ENCODE results near the gene NPY. TPM values are rescaled to one million over a fixed set of nuclear protein-coding genes. Genes with fewer than 3 reads are reported as not detected.
"Not testable (repeated sequence)": the region's sequence is repeated elsewhere in the genome, so short reads cannot be mapped to it uniquely, and the experiment has no call there.

NPY gene
- total RNA-seq, 4 donors from 2014 or later, result not detected

- TF ChIP-seq POLR2AphosphoS5 (IDR thresholded peaks at IDR 0.05) (no peak), CTCF (IDR thresholded peaks at IDR 0.05) (no peak), EP300 (IDR thresholded peaks at IDR 0.05; ENCODE audit: low read depth) (no peak), POLR2A (IDR thresholded peaks at IDR 0.05) (no peak)
- no peaks in the 10 kb centered on the region for H3K27me3 ChIP-seq
- in situ Hi-C loops (cut with MboI; ENCODE audit: low pct_ligation_motif_present in 1 of 4, low pct_unique_long_range_greater_than_20kb in 1 of 4, low sequenced_read_pairs in 3 of 4), result no loop called here
Observed at GRCh38 chr7:24245362-24245761, 38.6 kb upstream of the NPY start.

GRCh38 chr7:24249266-24249665, 34.7 kb upstream of the NPY start:
- no peaks in the 10 kb centered on the region for H3K27me3 ChIP-seq
- H3K4me1 ChIP-seq, result no peaks in the 10 kb centered on the region
- in situ Hi-C loops (cut with MboI; ENCODE audit: low pct_ligation_motif_present in 1 of 4, low pct_unique_long_range_greater_than_20kb in 1 of 4, low sequenced_read_pairs in 3 of 4) (no loop called here), intact Hi-C loops (cut with DNase I; ENCODE audit: low total_unique reads) (no loop called here)
- H3K9me3 ChIP-seq, result no peaks in the 10 kb centered on the region
- H3K27ac ChIP-seq, result no peak overlapping the region
- no peak for DNase-seq
- no peak for TF ChIP-seq POLR2AphosphoS5 (IDR thresholded peaks at IDR 0.05)
- no peak for TF ChIP-seq POLR2A (IDR thresholded peaks at IDR 0.05)
- no peak for TF ChIP-seq CTCF (IDR thresholded peaks at IDR 0.05)
- TF ChIP-seq EP300 (IDR thresholded peaks at IDR 0.05; ENCODE audit: low read depth), result no peak
- 86 to 100% methylated on average over 3 to 7 of the region's 7 CpGs for WGBS, 2 donors (ENCODE audit: low coverage in 1 of 2)
- H3K4me3 ChIP-seq, result no peak overlapping the region
- no peaks in the 10 kb centered on the region for H3K36me3 ChIP-seq

More at GRCh38 chr7:24245362-24245761, 38.6 kb upstream of the NPY start:
- no peak for DNase-seq
- intact Hi-C loops (cut with DNase I; ENCODE audit: low total_unique reads), result no loop called here
- Histone ChIP-seq H3K4me1 (no peaks in the 10 kb centered on the region), H3K36me3 (no peaks in the 10 kb centered on the region), H3K27ac (no peak overlapping the region), H3K9me3 (no peaks in the 10 kb centered on the region), H3K4me3 (no peak overlapping the region)

- Histone ChIP-seq H3K4me3 (no peak overlapping the region), H3K27me3 (no peaks in the 10 kb centered on the region), H3K27ac (no peak overlapping the region), H3K9me3 (no peaks in the 10 kb centered on the region), H3K36me3 (no peaks in the 10 kb centered on the region), H3K4me1 (no peaks in the 10 kb centered on the region)
- intact Hi-C loops (cut with DNase I; ENCODE audit: low total_unique reads), result no loop called here
- DNase-seq, result no peak
- WGBS, 2 donors (ENCODE audit: low coverage in 1 of 2), result 50 to 63% methylated on average over 2 of the region's 2 CpGs
- in situ Hi-C loops (cut with MboI; ENCODE audit: low pct_ligation_motif_present in 1 of 4, low pct_unique_long_range_greater_than_20kb in 1 of 4, low sequenced_read_pairs in 3 of 4), result no loop called here
- no peak for TF ChIP-seq POLR2AphosphoS5 (IDR thresholded peaks at IDR 0.05)
- no peak for TF ChIP-seq CTCF (IDR thresholded peaks at IDR 0.05)
- TF ChIP-seq EP300 (IDR thresholded peaks at IDR 0.05; ENCODE audit: low read depth), result no peak
- no peak for TF ChIP-seq POLR2A (IDR thresholded peaks at IDR 0.05)
Observed at GRCh38 chr7:24251568-24251967, 32.4 kb upstream of the NPY start.

GRCh38 chr7:24255139-24255538, 28.9 kb upstream of the NPY start:
- DNase-seq, result no peak
- TF ChIP-seq POLR2AphosphoS5 (IDR thresholded peaks at IDR 0.05) (no peak), POLR2A (IDR thresholded peaks at IDR 0.05) (no peak), EP300 (IDR thresholded peaks at IDR 0.05; ENCODE audit: low read depth) (no peak), CTCF (IDR thresholded peaks at IDR 0.05) (no peak)
- Histone ChIP-seq H3K4me1 (no peaks in the 10 kb centered on the region), H3K27me3 (no peaks in the 10 kb centered on the region), H3K27ac (no peak overlapping the region), H3K36me3 (no peaks in the 10 kb centered on the region), H3K4me3 (no peak overlapping the region), H3K9me3 (no peaks in the 10 kb centered on the region)
- in situ Hi-C loops (cut with MboI; ENCODE audit: low pct_ligation_motif_present in 1 of 4, low pct_unique_long_range_greater_than_20kb in 1 of 4, low sequenced_read_pairs in 3 of 4) (no loop called here), intact Hi-C loops (cut with DNase I; ENCODE audit: low total_unique reads) (no loop called here)
- WGBS, 2 donors (ENCODE audit: low coverage in 1 of 2), result 65 to 70% methylated on average over 6 of the region's 6 CpGs

- DNase-seq; H3K36me3 ChIP-seq; H3K4me3 ChIP-seq; in situ Hi-C loops (cut with MboI; ENCODE audit: low pct_ligation_motif_present in 1 of 4, low pct_unique_long_range_greater_than_20kb in 1 of 4, low sequenced_read_pairs in 3 of 4); H3K27ac ChIP-seq; H3K4me1 ChIP-seq; H3K9me3 ChIP-seq; intact Hi-C loops (cut with DNase I; ENCODE audit: low total_unique reads); H3K27me3 ChIP-seq: not testable (repeated sequence)
- WGBS, 2 donors (ENCODE audit: low coverage in 1 of 2), result 83 to 93% methylated on average over 1 of the region's 1 CpG
Observed at GRCh38 chr7:24258324-24258723, 25.7 kb upstream of the NPY start.

All from transverse colon (tissue), 4 donors.